ENCODE data around the gene HSPA12A.

Gene HSPA12A

DNA sequence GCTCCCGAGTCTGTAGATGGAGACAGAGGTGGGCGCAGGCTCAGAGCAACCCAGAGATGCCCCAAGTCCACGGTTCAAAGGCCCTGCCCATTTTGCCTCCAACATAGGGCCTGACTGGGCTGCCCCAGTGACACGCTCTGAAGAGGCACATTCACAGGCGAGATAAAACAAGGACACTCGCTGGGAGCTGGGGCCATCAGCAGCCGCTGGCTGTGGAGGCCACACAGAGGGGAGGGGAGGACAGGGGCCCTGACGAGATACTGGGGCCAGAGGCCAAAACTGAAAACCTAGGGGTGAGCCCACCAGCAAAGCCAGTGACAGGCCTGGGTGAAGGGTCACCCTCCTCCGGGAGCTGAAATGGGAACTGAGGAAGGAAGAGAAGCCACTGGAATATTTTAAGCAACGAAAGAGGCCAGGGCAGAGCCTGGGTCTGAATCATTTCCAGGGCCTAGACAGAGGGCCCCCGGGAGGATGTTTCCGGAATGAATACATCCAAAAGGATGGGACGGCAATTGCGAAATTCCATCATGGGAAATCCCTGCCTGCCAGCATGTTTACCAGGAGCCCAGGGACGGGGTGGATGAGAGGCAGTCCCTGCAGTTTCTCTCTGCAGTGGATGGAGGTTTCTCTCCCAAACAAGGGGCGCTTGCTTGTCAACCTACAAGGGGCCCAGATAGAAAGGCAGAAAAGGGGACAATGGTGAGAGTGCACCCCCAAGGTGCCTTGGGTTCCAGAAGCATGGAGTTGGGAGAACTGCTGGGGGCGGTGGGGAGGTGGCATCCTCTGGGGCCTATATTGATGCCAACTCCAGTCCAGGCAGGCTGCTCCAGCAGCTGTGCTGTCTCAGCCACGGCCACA, 29.0 kb upstream of the HSPA12A start:
- no peak for DNase-seq

DNA sequence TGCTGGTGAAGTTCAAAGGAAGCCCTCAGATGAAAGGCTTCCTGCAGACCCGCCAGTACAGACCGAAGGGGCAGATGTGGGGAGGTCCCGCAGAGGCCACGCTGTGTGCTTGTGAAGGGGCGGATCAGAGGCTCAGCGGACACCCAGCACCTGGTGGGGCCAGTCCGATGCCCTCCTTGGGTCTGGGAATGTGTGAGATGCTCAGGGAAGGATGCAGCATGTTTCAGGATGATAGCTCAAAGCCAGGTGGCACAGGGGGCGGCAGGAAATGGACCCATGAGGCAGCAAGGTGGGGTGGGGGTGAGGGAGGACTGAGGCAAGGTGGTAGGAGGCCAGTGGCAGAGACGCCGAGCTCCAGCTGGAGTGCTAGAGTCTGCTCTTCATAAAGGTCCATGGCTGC, 27.9 kb upstream of the HSPA12A start:
- DNase-seq, result no peak

DNA sequence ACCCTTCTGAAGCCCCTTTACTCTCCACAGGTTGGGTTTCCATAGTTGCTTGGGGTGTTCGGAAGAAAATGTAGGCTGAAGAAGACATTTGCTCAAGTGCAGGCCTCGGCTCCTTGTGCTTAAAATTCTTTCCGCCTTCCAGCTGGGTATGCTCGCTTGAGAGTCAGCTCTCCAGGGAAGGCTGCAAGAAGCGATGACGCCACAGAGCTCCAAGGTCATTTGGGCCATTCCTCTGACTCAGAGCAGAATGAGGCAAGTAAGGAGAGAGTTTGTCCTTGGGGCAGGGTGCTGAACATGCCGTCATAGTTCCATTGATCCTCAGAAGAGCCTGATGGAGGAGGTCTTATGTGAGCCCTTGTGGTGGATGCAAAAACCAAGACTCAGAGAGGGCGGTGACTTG, 27.4 kb upstream of the HSPA12A start:
- DNase-seq, result no peak

DNA sequence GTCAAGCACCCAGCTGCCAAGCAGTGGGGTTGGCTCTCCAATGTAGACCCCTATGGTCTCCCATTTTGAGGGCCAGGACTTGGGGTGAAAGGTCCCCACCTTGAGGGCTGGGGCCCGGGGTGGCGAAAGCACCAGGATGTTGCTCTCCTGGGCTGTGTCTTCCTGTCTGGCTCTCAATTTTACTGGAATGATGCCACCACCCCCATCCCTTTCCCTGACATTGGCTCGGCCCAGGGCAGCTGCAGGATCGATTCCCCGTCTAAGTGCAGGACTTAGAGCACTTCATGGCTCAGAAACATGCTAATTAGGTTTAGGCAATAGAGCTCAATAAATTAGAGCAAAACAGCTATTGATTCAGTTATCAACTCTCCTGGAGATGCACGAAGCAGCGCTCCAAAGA, 27.0 kb upstream of the HSPA12A start:
- DNase-seq, result no peak

DNA sequence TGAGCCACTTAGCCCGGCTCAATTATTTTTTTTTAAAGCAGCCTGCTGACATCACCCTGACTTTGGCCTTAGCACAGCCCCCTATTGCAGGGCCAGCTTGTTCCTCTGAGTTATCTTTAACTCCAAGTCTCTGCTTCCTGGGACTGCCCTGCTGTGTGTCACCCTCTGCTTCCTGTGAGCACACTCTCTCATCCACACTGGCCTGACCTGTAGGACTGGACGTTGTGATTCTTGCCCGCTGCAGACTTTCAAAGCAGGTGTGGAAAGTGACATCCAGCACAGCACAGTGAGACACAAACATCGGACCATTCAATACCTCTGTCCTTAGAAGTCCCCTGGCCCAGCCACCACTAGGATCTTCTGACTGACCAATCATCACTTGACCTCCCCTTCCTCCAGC, 26.4 kb upstream of the HSPA12A start:
- no peak for DNase-seq

DNA sequence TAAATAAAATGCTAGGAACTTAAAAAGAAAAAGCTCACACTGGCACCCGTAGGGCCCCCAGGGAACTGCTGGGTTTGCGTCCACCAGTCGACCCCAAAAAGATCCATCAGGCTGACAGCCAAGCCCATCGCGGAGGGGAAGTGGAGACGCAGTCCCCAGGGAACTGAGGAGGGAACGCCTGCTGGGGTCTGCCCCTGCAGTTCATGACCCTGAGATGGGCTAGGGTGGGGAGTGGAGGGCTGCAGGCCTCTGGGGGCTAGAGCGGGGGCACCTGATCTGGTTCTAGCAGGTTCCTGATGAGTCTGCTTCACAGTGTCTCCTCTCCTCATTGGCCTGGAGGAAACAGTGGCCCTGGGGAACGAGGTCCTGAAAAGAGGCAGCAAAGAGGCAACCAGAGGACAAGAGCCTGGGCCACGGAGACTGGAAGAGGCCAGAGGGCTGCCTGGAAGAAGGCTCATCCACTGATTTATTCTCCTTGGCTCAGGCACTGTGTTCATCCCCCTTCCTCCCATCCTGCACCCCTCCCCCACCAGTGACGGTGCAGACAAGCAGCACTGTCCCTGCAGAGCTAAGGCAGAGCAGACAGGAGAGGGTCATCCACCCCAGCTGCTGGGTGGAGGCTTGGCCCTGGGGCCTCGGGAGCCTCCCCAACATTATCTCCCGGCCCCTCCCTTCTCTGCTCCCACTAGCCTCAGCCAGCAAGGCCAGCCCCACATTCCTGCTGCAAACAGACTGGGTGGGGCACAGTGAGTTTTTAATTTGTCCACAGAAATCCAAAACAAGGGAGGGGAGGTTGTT, 24.7 kb upstream of the HSPA12A start:
- DNase-seq, result no peak

DNA sequence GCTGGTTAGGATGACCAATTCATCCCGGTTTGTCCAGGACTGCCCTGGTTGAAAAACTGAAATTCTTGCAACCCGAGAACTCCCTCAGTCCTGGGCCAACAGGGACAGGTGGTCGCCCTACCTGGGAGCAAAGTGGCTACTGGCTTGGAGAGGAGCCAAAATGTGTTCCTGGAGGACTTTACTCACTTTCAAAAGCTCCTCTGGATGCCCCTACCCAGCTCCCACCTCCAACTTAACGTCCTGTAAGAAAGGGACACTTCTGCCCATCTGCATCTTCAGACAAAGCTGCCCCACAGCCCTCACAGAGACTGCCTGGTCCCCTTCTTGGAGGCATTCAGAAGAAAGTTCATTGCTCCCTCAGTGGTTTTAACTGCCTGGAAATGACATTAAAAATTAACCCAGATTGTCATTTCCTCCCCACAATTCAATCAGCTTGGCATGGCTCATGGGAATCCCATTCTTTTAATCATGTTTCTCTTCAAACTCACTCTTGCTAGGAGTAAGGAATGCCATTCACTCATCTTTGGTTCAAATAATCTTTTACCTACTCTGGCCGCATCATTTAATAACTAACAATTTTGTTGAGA, 24.0 kb upstream of the HSPA12A start:
- no peak for DNase-seq

DNA sequence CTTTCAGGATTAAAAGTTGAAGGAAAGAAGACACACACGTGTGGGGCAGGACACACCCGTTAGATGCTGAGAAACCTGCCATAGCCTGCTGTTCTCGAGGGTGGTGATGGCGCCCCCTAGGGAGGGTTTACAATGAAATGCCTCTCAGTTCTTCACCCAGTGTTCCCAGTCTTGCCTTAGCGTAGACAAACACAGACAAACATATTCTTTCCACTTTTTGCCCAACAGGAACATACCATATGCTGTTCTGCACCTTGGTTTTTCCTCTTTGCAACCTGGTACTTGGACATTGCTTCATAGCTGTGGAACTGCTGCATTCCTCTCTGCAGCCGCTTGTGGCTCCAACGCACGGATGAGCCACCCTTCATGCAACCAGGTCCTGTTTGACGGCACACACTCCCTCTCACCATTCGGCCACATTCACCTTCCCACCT, 23.3 kb upstream of the HSPA12A start:
- peak; percentile 48 to 52 for DNase-seq

DNA sequence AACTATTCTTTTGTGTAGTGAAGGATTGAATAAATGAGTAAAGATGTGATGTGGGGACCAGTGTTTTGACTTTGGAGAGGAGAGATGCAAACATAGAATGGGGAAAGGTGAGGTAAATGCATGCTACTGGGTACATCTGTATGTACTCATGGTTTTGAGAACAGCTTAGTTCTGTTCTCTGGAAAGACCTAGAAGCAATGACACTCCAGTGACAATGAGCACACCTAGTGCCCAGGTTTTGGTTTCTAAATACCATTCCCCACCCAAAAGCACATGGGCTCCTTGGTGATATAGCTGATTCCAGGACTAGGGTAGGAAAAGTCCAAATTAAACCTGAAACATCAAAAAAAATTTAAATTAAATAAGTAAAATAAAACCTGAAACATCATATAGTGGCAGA, 22.6 kb upstream of the HSPA12A start:
- DNase-seq, result no peak

DNA sequence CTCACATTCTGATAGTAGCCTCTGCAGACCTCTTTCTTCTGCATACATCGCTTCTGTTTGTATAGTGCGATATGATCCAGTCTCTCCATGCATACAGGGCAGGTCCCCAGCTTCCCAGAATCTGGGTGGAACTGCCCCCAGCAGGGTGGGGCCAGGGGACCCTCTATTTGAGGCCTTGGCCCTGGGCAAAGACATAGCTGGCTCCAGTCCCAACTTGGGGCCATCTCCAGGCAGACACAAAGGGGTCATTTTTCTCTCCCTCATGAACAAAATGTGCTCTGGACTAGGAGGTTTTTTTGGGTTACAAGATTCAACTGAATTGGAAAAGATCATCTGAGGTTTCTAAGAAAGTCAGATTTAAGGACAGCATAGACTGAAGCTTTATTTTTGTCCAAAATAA, 21.1 kb upstream of the HSPA12A start:
- DNase-seq, result no peak

DNA sequence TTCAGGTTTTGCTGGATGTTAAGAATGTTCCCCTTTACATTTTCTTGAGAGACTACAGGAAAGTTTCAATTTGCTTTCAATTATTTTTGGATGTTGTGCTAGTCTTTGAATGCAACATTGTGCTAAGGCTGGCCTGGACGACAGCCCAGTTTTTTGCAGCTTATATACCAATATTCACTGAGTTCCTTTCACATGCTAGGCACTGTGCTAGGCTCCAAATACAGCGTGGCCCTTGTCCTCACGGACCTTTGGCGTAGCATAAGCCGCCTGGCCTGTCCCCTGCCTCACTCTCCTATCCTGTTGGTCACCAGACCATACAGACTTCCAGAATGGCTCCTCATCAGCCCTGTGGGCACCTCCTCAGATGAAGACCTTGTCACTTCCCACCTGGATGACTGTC, 19.5 kb upstream of the HSPA12A start:
- no peak for DNase-seq

DNA sequence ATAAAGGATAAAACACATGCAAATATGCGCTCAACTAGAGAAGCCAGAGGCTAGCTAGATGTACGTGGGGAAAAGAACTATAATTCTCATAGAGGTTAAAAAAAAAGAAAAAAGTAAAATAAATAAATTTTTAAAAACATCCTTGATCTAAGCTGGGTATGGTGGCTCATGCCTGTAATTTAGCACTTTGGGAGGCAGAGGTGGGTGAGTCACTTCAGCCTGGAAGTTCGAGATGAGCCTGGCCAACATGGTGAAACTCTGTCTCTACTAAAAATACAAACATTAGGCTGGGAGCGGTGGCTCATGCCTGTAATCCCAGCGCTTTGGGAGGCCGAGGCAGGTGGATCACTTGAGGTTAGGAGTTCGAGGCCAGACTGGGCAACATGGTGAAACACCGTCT, 18.6 kb upstream of the HSPA12A start:
- DNase-seq, result no peak

DNA sequence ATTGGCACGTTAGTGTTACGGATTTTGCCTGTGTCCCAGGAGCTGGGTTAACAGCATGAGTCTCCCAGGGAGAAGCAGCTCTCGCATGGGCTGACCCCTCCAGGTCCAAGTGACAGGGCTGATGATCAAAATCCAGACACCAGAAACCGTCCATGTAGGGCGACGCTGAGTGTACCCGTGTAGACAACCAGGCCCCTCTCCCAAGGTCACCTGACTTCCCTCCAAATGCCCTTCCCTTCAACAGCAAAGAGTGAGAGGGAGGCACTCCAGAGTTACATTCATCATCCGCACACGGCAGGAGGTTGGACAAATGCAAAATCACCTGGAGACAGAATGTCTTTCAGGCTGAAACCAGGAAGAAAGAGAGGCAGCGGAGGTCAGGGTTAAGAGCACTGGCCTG, 14.9 kb upstream of the HSPA12A start:
- DNase-seq, result no peak

DNA sequence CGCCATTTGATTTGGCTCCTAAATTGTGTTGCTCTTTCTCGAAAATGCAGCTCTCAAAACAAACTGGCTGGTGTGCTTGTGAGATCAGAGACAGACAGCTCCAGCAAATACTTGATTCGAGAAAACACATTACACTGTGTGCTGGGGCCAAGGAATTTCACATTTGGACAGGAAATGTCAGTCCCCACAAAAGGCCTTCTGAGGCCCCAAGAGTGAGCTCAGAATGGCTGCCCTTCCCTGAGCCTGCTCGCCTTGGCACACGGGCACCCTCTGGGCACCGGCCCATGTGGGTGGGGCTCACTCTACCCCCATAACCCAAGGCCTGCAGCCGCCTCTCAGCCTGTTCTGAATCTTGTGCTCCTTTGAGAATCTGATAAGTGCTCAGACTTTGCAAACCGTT, 13.9 kb upstream of the HSPA12A start:
- DNase-seq, result no peak

DNA sequence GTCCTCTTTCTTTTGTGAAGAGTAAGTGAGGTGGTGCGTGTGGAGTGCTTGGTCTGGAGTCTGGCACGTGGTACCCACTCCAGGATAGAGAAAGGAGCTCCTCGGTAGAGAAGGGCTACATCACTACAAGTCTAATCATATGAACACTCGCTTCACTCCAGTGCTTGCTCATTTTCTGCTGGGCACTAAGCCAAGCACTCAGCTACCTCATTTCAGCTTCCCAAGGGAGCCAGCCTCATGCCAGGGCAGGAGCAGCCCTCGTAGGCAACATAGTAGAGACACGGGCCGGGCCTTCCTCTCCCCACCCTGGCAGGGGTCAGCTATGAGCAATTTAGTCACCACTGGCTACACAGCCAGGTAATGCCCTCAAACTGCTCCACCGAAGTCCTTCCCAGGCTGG, 11.4 kb upstream of the HSPA12A start:
- no peak for DNase-seq

DNA sequence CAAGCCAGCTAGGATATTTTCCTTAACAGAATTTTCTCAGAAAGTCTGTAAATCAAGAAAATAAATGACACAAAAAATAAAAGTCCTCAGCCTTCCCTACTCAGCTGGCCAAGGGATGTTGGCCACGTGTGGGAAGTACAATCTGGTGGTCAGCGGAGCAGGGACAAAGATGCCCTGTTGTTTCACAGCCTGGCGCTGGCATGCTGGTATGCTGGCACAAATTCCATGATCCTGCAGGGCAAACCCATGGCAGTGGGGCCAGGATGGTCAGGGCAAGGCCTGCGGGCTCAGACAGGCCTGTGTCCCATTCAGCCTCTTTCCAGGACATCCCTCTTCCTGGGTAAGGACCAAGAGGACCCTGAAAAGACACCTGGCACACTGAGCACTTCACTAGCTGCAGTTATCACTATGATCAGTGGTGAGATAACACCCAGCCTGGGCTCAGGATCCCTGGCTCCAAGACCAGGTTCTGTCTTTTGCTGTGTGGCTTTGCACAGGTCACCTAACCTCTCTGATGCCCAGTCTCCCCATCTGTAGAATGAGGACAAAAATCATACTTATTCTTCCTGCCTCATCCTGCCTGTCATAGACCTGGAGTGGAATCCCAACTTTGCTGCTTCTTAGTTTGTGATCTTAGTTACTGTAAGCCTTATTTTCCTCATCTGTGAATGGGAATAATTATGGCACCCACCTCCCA, 10.8 kb upstream of the HSPA12A start:
- no peak for DNase-seq

DNA sequence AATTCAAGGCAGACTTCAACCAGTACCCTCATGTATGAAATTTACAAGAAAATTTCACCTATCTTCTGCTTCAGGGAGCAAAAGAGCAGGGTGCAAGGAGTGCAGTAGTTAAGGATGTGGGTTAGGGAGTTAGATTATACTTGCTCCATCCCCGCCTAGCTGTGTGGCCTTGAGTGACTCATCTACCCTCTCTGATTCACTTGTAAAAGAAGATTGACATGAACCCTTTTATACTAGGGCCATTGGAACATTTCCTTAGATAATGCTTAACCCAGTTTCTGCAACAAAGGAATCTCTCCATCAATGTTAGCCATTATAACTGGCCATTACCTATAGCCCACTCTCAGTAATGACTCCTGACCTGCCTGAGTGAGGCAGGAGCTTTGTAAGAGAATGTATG, 10.2 kb upstream of the HSPA12A start:
- no peak for DNase-seq

DNA sequence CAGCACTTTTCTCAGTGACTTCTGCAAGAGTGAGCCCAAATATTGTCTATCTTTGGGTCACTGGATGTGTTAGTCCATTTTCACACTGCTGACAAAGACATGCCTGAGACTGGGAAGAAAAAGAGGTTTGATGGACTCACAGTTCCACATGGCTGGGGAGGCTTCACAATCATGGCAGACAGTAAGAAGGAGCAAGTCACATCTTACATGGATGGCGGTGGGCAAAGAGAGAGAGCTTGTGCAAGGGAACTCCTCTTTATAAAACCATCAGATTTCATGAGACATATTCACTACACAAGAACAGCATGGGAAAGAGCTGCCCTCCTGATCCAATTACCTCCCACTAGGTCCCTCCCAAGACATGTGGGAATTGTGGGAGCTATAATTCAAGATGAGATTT, 6.1 kb upstream of the HSPA12A start:
- DNase-seq, result no peak

DNA sequence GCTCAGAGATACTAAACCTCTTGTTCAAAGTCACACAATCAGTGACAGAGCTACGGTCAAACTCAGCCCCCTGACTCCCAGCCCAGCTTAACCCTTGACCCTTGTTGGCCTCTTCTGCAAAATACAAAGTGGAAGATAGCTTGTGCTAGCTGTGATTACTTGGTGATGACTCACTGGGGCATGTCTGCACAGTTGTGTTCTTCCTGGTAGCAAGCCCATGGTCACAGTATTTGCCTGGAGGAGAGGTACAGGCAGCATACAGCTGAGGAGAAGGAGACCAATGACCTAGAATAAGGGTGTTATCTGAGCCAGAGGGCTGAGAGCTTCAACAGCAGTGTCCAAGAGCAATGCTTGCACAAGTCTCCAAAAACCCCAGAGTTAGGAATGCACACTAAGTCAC, 5.7 kb upstream of the HSPA12A start:
- DNase-seq, result no peak

DNA sequence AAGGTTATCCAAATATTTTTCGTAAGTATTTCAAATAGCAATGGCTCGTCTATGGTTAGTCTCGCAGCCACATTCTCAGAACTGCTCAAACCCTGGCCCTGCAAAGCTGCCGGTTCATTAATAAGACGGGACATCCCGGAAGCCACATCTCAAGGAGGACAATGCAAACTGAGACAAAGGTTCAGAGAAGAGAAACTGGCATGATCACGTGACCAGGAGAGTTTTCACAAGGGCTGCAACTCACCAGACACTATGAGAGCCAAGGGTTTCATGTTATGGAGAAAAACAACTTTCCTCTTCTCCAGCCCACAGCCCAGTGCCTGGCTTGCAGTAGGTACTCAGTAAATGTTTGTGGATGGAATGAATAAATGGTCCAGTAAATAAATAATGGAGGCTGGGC, 5.0 kb upstream of the HSPA12A start:
- DNase-seq, result no peak

DNA sequence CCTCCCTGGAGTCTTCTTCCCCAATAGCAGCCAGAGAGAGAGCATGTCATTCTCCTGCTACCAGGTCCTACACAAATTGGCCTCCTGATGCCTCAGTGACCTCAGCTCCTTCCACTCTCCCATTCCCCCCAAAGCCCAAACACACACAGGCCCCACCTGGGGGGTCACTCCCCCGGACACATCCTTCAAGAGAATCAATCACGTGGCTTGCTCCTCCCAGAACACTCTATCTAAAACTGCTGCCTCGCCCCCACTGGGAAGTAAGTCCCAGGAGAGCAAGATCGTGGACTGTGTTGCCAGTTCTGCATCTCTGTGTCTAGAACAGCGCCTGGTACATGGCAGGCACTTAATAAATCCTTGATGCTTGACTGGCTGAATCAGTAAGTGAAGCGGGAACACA, 2.5 kb upstream of the HSPA12A start:
- no peak for DNase-seq

DNA sequence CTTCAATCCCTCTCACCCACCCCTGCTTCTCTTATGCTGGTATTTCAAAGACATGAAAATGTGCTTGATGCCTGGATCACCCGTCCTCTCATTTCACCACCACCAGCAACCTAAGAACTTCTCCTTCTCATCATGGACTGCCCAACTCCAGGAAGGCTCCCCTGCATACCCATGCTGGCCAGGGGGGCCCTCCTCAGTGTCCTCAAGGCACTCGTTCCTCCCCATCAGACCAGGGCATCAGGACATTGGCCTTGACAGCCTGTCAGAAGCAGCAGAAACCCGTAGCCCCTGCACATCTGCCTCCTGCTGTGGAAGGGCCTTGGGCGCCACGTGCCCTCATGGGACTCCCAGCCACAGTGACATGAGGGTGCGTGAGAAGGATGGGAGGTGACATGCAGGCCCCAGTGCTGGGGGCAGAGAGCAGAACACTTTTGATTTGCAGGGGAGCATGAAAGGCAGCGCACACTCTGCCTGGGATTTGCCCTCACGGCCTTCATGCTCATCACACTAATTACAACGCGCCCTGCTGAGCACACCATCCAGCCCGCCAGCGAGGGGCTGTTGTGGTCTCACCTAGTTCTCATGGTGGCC, 1.9 kb upstream of the HSPA12A start:
- DNase-seq, result no peak
